Testis (tissue), 3 donors: ENCODE data around the gene CLDN2. TPM values are rescaled to one million over a fixed set of nuclear protein-coding genes. Genes with fewer than 3 reads are reported as not detected.

Experiments
- DNase-seq: peaks from one replicate; pipeline ENCODE4 v3.0.0-alpha.2; 2019
- H3K27ac ChIP-seq, 2 donors: fragments of 200-600 bp; sonication (generic); one replicate each; pipeline ENCODE4 v1.5.1; 2019
- H3K27me3 ChIP-seq: fragments of 200-600 bp; sonication (generic); one replicate; pipeline ENCODE4 v1.5.1; 2019
- H3K36me3 ChIP-seq: fragments of 200-600 bp; sonication (generic); one replicate; pipeline ENCODE4 v1.5.1; 2017; ENCODE audit warnings: low read depth; ENCODE audit errors: missing control alignments
- H3K4me1 ChIP-seq: fragments of 200-600 bp; sonication (generic); one replicate; pipeline ENCODE4 v1.5.1; 2019
- H3K4me3 ChIP-seq, 2 donors: fragments of 200-600 bp; sonication (generic); one replicate each; pipeline ENCODE4 v1.5.1; 2017 to 2019
- H3K9me3 ChIP-seq: fragments of 200-600 bp; sonication (generic); one replicate; pipeline ENCODE4 v1.5.1; 2017
- POLR2A ChIP-seq: fragments of 450-650 bp; IDR thresholded peaks from one replicate; pipeline ENCODE4 v1.6.1; 2017; ENCODE audit warnings: antibody characterized with exemption, mild to moderate bottlenecking, moderate library complexity
- WGBS, 2 donors: methylation state at CpG; one replicate each; pipeline ENCODE4 v1.1.5; 2018; 5-methylcytosine and 5-hydroxymethylcytosine counted together
- intact Hi-C: fragments of 100-400 bp; cut with DNase I; formaldehyde crosslinking; loops from one replicate; pipeline ENCODE4 v1.15.1; 2023; ENCODE audit warnings: low total_unique reads
- polyA plus RNA-seq: library from polyadenylated mRNA; stranded (reverse); fragments of 350-450 nt; fragmentation: Illumina TruSeq; extraction: RNeasy Lipid Tissue Mini Kit (QIAGEN cat#74804); gene quantifications from one replicate; pipeline ENCODE4 v1.2.3, GENCODE V29; 2014; ENCODE audit warnings: low read depth, low replicate concordance; ENCODE audit not compliant: insufficient read depth
- total RNA-seq, 2 donors: library from RNA; depleted of rRNA; stranded (reverse); fragments of >200 nt; gene quantifications; one replicate each; pipeline ENCODE4 v1.2.3, GENCODE V29; 2016
- TF ChIP-seq, protein P1 (sequence below), 3 experiments: fragments of 450-650 bp in 2 of 3; fragments of 200-600 bp in 1 of 3; sonication (generic) in 1 of 3; IDR thresholded peaks; one replicate each; pipeline ENCODE4 v1.5.1; 2016 to 2019; ENCODE audit warnings: antibody characterized with exemption in 3 of 3, mild to moderate bottlenecking in 2 of 3, moderate library complexity in 1 of 3

CLDN2 gene
- total and polyA plus RNA-seq, 3 donors from 2014 or later = 6.5 TPM; not detected in 2

DNA sequence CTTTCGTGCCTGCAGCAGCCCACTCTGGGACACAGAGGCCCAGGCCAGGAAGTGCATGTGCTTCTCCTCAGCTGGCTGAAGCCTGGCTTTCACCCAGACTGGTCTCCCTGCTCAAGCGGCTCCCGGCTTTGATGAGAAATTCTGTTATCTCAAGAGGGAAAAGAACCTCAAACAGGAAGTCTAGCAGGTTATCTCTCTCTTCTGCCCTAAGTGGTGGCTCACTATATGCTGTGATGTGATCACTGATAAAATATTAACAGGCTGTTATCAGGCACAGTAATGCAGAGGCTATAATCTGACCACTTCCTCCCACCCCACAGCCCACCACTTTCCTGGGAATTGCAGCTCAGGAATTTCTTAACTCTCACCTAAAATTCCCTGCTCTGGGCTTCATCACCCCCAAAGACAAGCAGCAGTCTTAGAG is 13.3 kb downstream of the CLDN2 start:
- TF ChIP-seq, protein P1, sequence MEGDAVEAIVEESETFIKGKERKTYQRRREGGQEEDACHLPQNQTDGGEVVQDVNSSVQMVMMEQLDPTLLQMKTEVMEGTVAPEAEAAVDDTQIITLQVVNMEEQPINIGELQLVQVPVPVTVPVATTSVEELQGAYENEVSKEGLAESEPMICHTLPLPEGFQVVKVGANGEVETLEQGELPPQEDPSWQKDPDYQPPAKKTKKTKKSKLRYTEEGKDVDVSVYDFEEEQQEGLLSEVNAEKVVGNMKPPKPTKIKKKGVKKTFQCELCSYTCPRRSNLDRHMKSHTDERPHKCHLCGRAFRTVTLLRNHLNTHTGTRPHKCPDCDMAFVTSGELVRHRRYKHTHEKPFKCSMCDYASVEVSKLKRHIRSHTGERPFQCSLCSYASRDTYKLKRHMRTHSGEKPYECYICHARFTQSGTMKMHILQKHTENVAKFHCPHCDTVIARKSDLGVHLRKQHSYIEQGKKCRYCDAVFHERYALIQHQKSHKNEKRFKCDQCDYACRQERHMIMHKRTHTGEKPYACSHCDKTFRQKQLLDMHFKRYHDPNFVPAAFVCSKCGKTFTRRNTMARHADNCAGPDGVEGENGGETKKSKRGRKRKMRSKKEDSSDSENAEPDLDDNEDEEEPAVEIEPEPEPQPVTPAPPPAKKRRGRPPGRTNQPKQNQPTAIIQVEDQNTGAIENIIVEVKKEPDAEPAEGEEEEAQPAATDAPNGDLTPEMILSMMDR (IDR thresholded peaks at IDR 0.05) = no peak
- Histone ChIP-seq H3K36me3 (no peaks in the 10 kb centered on the region), H3K27me3 (no peaks in the 10 kb centered on the region), H3K4me1 (no peaks in the 10 kb centered on the region), H3K9me3 (no peaks in the 10 kb centered on the region), H3K27ac (no peak overlapping the region), H3K4me3 (no peak overlapping the region)
- whole genome bisulfite sequencing, 2 donors = 18 to 26% methylated on average over 2 to 3 of the region's 3 CpGs
- peak; percentile 25 for DNase-seq
- intact Hi-C loops = no loop called here

DNA sequence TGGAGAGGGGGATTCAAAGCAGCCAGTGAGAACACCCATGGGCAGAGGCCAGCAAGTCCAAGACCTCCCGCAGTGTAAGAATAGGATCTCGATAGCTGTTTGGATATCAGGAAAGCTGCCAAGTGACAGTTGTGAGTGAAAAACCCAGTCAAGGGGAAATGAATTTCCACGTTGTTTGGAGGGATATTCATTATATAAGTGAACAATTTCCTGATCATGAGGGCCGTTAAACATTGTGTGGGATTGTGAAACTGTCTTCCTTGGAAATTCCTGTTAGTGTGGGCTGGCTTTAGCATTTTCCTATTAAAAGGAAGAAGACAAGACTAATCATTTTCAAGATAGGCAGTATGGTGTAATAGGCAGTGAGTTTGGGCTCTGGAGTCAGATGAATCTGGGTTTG is 15.0 kb downstream of the CLDN2 start:
- H3K27ac ChIP-seq = no peak overlapping the region
- H3K4me3 ChIP-seq = no peak overlapping the region
- no peaks in the 10 kb centered on the region for H3K36me3 ChIP-seq
- H3K4me1 ChIP-seq = no peaks in the 10 kb centered on the region
- H3K27me3 ChIP-seq = no peaks in the 10 kb centered on the region
- no peak for DNase-seq
- intact Hi-C loops = no loop called here
- H3K9me3 ChIP-seq = no peaks in the 10 kb centered on the region
- TF ChIP-seq POLR2A = no peak
- TF ChIP-seq, protein P1 (IDR thresholded peaks at IDR 0.05) = no peak
- WGBS, 2 donors = 50 to 61% methylated on average over 4 of the region's 4 CpGs

DNA sequence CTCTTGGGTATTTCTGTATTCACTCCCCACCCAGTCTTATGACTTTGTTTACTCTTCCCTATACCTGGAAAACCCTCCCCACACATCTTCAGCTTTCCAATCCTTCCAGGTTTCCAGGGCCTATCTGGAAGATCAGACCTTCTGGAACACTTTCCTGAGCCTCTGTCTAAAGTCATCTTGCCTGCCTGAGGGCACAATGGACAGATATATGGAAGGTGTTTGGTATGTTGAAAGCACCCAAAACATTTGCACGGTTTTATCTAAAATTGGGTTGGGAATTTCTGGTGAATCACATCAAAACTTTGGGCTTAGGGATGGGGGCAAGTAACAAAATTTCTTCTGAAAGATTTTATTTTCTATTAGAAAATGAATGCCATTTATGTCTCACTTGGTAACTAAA is 16.0 kb downstream of the CLDN2 start:
- intact Hi-C loops = no loop called here
- WGBS, 2 donors = 85 to 92% methylated on average over 1 of the region's 1 CpG
- TF ChIP-seq, protein P1 (IDR thresholded peaks at IDR 0.05) = no peak
- no peak for TF ChIP-seq POLR2A
- H3K27me3 ChIP-seq = no peaks in the 10 kb centered on the region
- H3K4me3 ChIP-seq = no peak overlapping the region
- DNase-seq = no peak
- H3K27ac ChIP-seq = no peak overlapping the region
- no peaks in the 10 kb centered on the region for H3K4me1 ChIP-seq
- no peaks in the 10 kb centered on the region for H3K9me3 ChIP-seq
- no peaks in the 10 kb centered on the region for H3K36me3 ChIP-seq

DNA sequence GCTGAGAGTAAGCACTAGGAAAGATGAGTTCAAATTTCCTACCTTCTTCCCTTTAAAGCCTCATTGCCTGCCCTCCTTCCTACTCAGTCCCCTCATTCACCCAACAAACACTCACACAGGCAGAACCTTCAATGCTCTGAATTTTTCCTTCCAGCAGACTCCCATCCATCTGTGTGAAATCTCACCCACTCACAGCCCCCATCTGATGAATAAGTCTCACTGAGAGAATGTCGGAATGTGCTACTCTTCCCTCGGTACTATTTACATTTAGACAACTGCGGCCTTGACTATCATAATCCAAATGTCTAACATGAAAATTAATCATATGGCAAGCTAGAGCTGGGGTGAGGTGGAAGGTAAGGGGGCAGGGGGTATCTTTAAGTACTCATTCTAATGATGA is 19.4 kb downstream of the CLDN2 start:
- no peak overlapping the region for H3K4me3 ChIP-seq
- 78 to 92% methylated on average over 3 of the region's 3 CpGs for WGBS, 2 donors
- no peaks in the 10 kb centered on the region for H3K9me3 ChIP-seq
- TF ChIP-seq POLR2A = no peak
- TF ChIP-seq, protein P1 (IDR thresholded peaks at IDR 0.05) = no peak
- no peak for DNase-seq
- no peaks in the 10 kb centered on the region for H3K4me1 ChIP-seq
- H3K27ac ChIP-seq = no peak overlapping the region
- intact Hi-C loops = no loop called here
- H3K36me3 ChIP-seq = no peaks in the 10 kb centered on the region
- no peaks in the 10 kb centered on the region for H3K27me3 ChIP-seq

DNA sequence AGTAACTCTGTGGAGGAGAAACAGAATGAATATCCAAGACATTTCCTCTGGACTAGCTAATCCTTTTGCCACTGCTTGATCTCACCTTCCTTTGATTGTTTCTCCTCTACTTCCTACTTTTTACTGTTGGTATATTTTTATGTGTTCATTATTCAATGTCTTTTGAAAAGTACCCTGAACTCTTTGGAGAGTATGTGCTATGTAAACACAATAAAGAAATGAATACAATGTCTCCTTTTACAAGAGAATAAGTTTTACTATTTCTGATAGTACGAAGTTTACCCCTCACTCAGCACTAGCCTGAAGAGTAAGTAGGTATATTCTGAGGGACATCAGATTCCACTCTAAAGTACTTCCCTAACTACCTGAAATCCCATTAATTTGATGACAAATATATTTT is 19.9 kb downstream of the CLDN2 start:
- Histone ChIP-seq H3K9me3 (no peaks in the 10 kb centered on the region), H3K27ac (no peak overlapping the region), H3K27me3 (no peaks in the 10 kb centered on the region), H3K36me3 (no peaks in the 10 kb centered on the region), H3K4me1 (no peaks in the 10 kb centered on the region), H3K4me3 (no peak overlapping the region)
- TF ChIP-seq POLR2A = no peak
- TF ChIP-seq, protein P1 (IDR thresholded peaks at IDR 0.05) = no peak
- WGBS, 2 donors = 86 to 88% methylated on average over 1 of the region's 1 CpG
- intact Hi-C loops = no loop called here
- no peak for DNase-seq
